Measurements from ENCODE around the gene NAA11.

DNA sequence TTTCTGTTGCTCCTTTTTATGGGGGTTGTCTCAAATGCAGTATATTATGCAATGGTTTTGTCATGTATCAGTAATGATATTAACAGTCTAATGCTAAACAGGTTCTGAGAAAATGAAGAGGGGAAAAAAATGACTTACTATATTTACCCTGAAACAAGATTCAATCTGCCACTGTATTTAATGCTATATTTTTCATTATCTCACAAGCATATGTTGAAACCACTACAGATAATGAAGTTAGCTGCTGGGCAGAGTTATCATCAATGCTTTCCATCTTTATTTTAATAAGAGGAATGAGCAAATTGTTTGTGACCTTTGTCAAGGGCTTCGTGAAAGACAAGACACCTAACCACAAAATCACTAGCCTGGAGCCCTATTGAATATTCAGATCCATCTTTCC lies 32.6 kb upstream of the NAA11 start:
- TF ChIP-seq, protein P1, sequence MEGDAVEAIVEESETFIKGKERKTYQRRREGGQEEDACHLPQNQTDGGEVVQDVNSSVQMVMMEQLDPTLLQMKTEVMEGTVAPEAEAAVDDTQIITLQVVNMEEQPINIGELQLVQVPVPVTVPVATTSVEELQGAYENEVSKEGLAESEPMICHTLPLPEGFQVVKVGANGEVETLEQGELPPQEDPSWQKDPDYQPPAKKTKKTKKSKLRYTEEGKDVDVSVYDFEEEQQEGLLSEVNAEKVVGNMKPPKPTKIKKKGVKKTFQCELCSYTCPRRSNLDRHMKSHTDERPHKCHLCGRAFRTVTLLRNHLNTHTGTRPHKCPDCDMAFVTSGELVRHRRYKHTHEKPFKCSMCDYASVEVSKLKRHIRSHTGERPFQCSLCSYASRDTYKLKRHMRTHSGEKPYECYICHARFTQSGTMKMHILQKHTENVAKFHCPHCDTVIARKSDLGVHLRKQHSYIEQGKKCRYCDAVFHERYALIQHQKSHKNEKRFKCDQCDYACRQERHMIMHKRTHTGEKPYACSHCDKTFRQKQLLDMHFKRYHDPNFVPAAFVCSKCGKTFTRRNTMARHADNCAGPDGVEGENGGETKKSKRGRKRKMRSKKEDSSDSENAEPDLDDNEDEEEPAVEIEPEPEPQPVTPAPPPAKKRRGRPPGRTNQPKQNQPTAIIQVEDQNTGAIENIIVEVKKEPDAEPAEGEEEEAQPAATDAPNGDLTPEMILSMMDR (IDR thresholded peaks at IDR 0.05), result no peak
- no peak for TF ChIP-seq POLR2A (IDR thresholded peaks at IDR 0.05)
